ENCODE data around the gene ARMC5. TPM values are rescaled to one million over a fixed set of nuclear protein-coding genes. Genes with fewer than 3 reads are reported as not detected.

Gene ARMC5
- total and polyA plus RNA-seq, 2 experiments from 2014 or later = 7.0 to 11.2 TPM

DNA sequence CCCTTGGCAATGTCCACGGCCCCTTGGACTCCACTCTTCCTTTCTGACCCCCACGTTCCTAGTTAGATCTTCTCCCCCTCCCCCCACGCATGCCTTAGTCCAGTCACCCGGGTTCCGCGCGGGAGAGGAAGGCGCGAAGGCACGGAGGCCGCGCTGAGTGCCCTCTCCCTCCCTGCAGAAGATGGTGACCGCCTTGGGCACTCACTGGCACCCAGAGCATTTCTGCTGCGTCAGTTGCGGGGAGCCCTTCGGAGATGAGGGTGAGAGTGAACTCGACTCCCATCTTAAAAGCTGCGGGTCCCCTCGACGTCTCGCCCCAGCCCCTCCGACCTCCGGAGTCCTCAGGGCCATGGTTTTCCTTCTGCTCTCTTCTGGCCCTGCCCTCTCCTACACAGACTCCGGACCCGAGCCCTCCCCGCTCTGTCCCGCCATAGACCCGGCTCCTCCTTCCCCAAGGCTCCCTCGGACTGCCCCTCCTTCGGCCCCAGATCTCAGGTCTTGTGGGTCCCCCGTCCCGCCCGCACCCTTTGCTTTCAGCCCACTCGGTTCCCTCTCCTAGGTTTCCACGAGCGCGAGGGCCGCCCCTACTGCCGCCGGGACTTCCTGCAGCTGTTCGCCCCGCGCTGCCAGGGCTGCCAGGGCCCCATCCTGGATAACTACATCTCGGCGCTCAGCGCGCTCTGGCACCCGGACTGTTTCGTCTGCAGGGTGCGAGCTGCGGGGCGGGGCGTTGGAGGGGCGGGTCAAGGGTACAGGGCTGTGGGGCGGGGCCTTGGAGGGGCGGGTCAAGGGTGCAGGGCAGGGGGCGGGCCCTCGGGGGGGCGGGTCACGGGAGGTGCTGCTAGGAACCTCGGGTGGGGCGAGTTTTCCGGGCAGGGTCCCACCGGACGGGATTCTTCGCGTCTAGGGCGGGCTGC, 17.3 kb downstream of the ARMC5 start:
- in situ Hi-C loops (cut with MboI) = no loop called here
- H3K79me2 ChIP-seq (ENCODE audit: insufficient read depth) = peaks cover 17% of the 10 kb centered on the region; the same call in 1 of the 2 replicates
- no peak for TF ChIP-seq EZH2phosphoT487 (IDR thresholded peaks at IDR 0.05; ENCODE audit: insufficient read depth, low read depth)
- no peak for TF ChIP-seq EZH2 (IDR thresholded peaks at IDR 0.05; ENCODE audit: insufficient read depth, poor library complexity, severe bottlenecking)
- 87 to 92% methylated on average over 43 to 68 of the region's 68 CpGs for WGBS, 2 experiments (ENCODE audit: low coverage in 1 of 2, low lambda C conversion rate in 2 of 2, missing lambda C conversion rate in 2 of 2)
- H2AFZ ChIP-seq = no peak overlapping the region
- DNase-seq = no peak
- H3K9ac ChIP-seq = no peak overlapping the region
- H3K27me3 ChIP-seq (replicated peaks; ENCODE audit: insufficient read depth) = no peaks in the 10 kb centered on the region
- no peaks in the 10 kb centered on the region for H3K4me1 ChIP-seq (ENCODE audit: insufficient read depth)
- H3K36me3 ChIP-seq (ENCODE audit: low read depth) = peaks cover 25% of the 10 kb centered on the region
- no peaks in the 10 kb centered on the region for H3K9me2 ChIP-seq (ENCODE audit: insufficient read depth)
- no peak overlapping the region for H3K4me2 ChIP-seq (ENCODE audit: unreplicated experiment)
- no peaks in the 10 kb centered on the region; the same call in 1 of the 2 replicates for H4K20me1 ChIP-seq (ENCODE audit: insufficient read depth)
- no peak overlapping the region for H3K27ac ChIP-seq
- peaks cover 47% of the 10 kb centered on the region for H3F3A ChIP-seq (ENCODE audit: insufficient read depth)
- no peaks in the 10 kb centered on the region for H3K9me3 ChIP-seq (ENCODE audit: low read depth)
- H3K4me3 ChIP-seq = no peak overlapping the region

DNA sequence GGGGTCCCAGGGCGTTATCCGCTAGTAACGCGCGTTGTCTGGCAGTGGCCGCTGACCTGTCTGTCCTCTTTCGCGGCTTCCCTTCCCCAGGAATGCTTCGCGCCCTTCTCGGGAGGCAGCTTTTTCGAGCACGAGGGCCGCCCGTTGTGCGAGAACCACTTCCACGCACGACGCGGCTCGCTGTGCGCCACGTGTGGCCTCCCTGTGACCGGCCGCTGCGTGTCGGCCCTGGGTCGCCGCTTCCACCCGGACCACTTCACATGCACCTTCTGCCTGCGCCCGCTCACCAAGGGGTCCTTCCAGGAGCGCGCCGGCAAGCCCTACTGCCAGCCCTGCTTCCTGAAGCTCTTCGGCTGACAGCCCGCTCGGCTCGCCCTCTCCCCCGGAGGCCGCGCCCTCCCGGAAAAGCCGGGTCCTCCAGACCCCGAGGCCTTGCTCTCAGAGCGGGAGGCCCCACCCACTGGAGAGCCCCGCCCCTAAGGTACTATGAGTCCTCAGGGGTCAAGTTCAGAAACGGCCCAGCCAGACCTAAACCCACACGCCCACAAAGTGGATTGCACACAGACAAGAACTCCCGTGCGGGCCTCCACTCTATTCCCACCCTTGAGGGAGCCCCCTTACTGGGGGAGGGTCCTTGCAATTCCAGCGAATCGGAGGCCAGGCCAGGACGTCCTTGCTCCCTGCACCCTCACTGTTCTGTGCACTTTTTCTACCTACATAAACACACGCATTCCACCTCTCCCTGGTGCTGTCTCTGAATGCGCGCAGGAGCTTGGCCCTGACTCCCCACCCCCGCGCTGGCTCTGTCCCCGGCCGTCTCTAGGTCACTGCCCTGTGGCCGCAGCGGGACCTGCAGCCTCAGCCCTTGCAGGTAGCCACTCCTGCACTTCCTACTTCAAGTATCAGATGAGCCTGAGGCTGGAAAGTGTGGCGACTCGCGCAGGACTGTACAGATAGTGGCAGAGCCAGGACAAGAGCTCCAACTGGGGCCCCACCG, 18.2 kb downstream of the ARMC5 start:
- no peaks in the 10 kb centered on the region for H3K4me1 ChIP-seq (ENCODE audit: insufficient read depth)
- H3F3A ChIP-seq (ENCODE audit: insufficient read depth) = peaks cover 45% of the 10 kb centered on the region
- no peak for DNase-seq
- no peaks in the 10 kb centered on the region for H3K9me3 ChIP-seq (ENCODE audit: low read depth)
- TF ChIP-seq EZH2phosphoT487 (IDR thresholded peaks at IDR 0.05; ENCODE audit: insufficient read depth, low read depth) = no peak
- TF ChIP-seq EZH2 (IDR thresholded peaks at IDR 0.05; ENCODE audit: insufficient read depth, poor library complexity, severe bottlenecking) = no peak
- no peak overlapping the region for H3K27ac ChIP-seq
- H3K36me3 ChIP-seq (ENCODE audit: low read depth) = peaks cover 25% of the 10 kb centered on the region
- H2AFZ ChIP-seq = no peak overlapping the region
- in situ Hi-C loops (cut with MboI) = no loop called here
- WGBS, 2 experiments (ENCODE audit: low coverage in 1 of 2, low lambda C conversion rate in 2 of 2, missing lambda C conversion rate in 2 of 2) = 92 to 95% methylated on average over 57 to 67 of the region's 67 CpGs
- H3K4me2 ChIP-seq (ENCODE audit: unreplicated experiment) = no peak overlapping the region
- no peak overlapping the region for H3K9ac ChIP-seq
- H4K20me1 ChIP-seq (ENCODE audit: insufficient read depth) = no peaks in the 10 kb centered on the region; the same call in 1 of the 2 replicates
- H3K9me2 ChIP-seq (ENCODE audit: insufficient read depth) = no peaks in the 10 kb centered on the region
- no peaks in the 10 kb centered on the region for H3K27me3 ChIP-seq (replicated peaks; ENCODE audit: insufficient read depth)
- no peak overlapping the region for H3K4me3 ChIP-seq
- peaks cover 16% of the 10 kb centered on the region; the same call in 1 of the 2 replicates for H3K79me2 ChIP-seq (ENCODE audit: insufficient read depth)

DNA sequence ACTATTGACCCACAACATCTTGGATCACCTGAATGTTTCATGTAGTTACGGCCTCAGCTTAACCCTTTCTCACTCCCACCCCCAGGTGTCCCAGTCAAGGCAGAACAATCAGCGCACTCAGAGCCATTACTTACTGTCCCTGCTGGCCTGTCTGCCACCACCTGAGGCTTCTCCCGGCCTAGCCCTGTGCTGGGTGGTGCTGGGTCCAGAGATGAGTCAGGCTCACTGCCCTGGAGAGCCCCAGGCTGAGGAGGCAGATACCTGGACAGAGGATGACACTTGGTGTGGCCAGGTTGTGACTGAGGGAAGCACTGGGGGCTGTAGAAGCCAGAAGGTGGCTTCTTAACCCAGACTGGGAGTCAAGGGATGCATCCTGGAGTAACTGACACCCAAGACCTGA, 19.7 kb downstream of the ARMC5 start:
- H3K27ac ChIP-seq = no peak overlapping the region
- H3F3A ChIP-seq (ENCODE audit: insufficient read depth) = peaks cover 41% of the 10 kb centered on the region
- H3K4me3 ChIP-seq = no peak overlapping the region
- peaks cover 21% of the 10 kb centered on the region for H3K36me3 ChIP-seq (ENCODE audit: low read depth)
- H3K4me2 ChIP-seq (ENCODE audit: unreplicated experiment) = no peak overlapping the region
- H3K27me3 ChIP-seq (replicated peaks; ENCODE audit: insufficient read depth) = no peaks in the 10 kb centered on the region
- H2AFZ ChIP-seq = no peak overlapping the region
- no peak overlapping the region for H3K9ac ChIP-seq
- H3K9me3 ChIP-seq (ENCODE audit: low read depth) = no peaks in the 10 kb centered on the region
- no peak for TF ChIP-seq EZH2phosphoT487 (IDR thresholded peaks at IDR 0.05; ENCODE audit: insufficient read depth, low read depth)
- no peak for TF ChIP-seq EZH2 (IDR thresholded peaks at IDR 0.05; ENCODE audit: insufficient read depth, poor library complexity, severe bottlenecking)
- H3K9me2 ChIP-seq (ENCODE audit: insufficient read depth) = no peaks in the 10 kb centered on the region
- in situ Hi-C loops (cut with MboI) = no loop called here
- peaks cover 16% of the 10 kb centered on the region; the same call in 1 of the 2 replicates for H3K79me2 ChIP-seq (ENCODE audit: insufficient read depth)
- H3K4me1 ChIP-seq (ENCODE audit: insufficient read depth) = no peaks in the 10 kb centered on the region
- 78 to 79% methylated on average over 3 of the region's 3 CpGs for WGBS, 2 experiments (ENCODE audit: low coverage in 1 of 2, low lambda C conversion rate in 2 of 2, missing lambda C conversion rate in 2 of 2)
- no peak for DNase-seq
- H4K20me1 ChIP-seq (ENCODE audit: insufficient read depth) = no peaks in the 10 kb centered on the region; the same call in 1 of the 2 replicates

DNA sequence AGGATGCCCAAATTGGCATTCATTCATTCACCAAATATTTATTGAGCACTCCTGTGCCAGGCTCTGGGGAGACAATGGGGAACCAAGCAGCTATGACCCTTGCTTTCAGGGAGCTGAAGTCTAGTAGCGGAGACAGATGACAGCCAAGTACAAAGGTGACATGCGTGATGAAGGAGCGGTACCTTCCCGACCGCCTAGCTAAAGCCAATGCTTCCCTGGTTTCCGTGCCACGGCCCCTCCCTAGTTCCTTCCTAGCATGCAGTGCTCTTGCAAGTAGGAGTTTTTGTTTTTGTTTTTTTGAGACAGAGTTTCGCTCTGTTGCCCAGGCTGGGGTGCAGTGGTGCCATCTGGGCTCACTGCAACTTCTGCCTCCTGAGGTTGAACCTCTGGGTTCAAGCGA, 20.4 kb downstream of the ARMC5 start:
- Histone ChIP-seq H3K9me2 (ENCODE audit: insufficient read depth) (no peaks in the 10 kb centered on the region), H2AFZ (no peak overlapping the region), H4K20me1 (ENCODE audit: insufficient read depth) (no peaks in the 10 kb centered on the region; the same call in 1 of the 2 replicates), H3K9me3 (ENCODE audit: low read depth) (no peaks in the 10 kb centered on the region), H3K27me3 (replicated peaks; ENCODE audit: insufficient read depth) (no peaks in the 10 kb centered on the region), H3K4me1 (ENCODE audit: insufficient read depth) (no peaks in the 10 kb centered on the region), H3K79me2 (ENCODE audit: insufficient read depth) (peaks cover 12% of the 10 kb centered on the region; the same call in 1 of the 2 replicates), H3K36me3 (ENCODE audit: low read depth) (peaks cover 14% of the 10 kb centered on the region), H3K4me2 (ENCODE audit: unreplicated experiment) (no peak overlapping the region), H3K4me3 (no peak overlapping the region), H3K27ac (no peak overlapping the region), H3F3A (ENCODE audit: insufficient read depth) (peaks cover 37% of the 10 kb centered on the region), H3K9ac (no peak overlapping the region)
- DNase-seq = no peak
- TF ChIP-seq EZH2phosphoT487 (IDR thresholded peaks at IDR 0.05; ENCODE audit: insufficient read depth, low read depth) (no peak), EZH2 (IDR thresholded peaks at IDR 0.05; ENCODE audit: insufficient read depth, poor library complexity, severe bottlenecking) (no peak)
- 64 to 68% methylated on average over 9 of the region's 9 CpGs for WGBS, 2 experiments (ENCODE audit: low coverage in 1 of 2, low lambda C conversion rate in 2 of 2, missing lambda C conversion rate in 2 of 2)
- in situ Hi-C loops (cut with MboI) = no loop called here
